HEK293T (cell line): Measurements from ENCODE around the gene NAIF1.

ENCODE experiments used
- CTCF ChIA-PET: fragments of 350-600 bp; formaldehyde crosslinking; extraction: SDS; loops from one replicate; lab custom pipeline; 2021; ENCODE audit warnings: antibody characterized with exemption, inconsistent platforms; lab: Yijun Ruan, JAX
- POLR2A ChIA-PET: fragments of 350-600 bp; formaldehyde crosslinking; extraction: SDS; loops from one replicate; lab custom pipeline; 2020; ENCODE audit warnings: antibody characterized with exemption, inconsistent platforms; lab: Yijun Ruan, JAX
- DNase-seq: peaks from one replicate; pipeline ENCODE4 v3.0.0; 2012; ENCODE audit warnings: mixed read lengths; ENCODE audit errors: extremely low spot score
- ARNT ChIP-seq: fragments of 450-650 bp; IDR thresholded peaks from 2 replicates; pipeline ENCODE4 v1.6.1; 2017; ENCODE audit warnings: mild to moderate bottlenecking
- BHLHE40 ChIP-seq: fragments of 450-650 bp; IDR thresholded peaks from 2 replicates; pipeline ENCODE4 v1.6.1; 2016; ENCODE audit warnings: mild to moderate bottlenecking, moderate library complexity, borderline replicate concordance
- CTBP1 ChIP-seq: fragments of 450-650 bp; IDR thresholded peaks from 2 replicates; pipeline ENCODE4 v1.6.1; 2016; ENCODE audit warnings: borderline replicate concordance
- ELF4 ChIP-seq: fragments of 450-650 bp; IDR thresholded peaks from 2 replicates; pipeline ENCODE4 v1.6.1; 2017; ENCODE audit warnings: antibody characterized with exemption
- FOXA1 ChIP-seq: fragments of 450-650 bp; IDR thresholded peaks from 2 replicates; pipeline ENCODE4 v1.6.1; 2016; ENCODE audit warnings: mild to moderate bottlenecking
- FOXK2 ChIP-seq: fragments of 450-650 bp; IDR thresholded peaks from 2 replicates; pipeline ENCODE4 v1.6.1; 2016; ENCODE audit warnings: mild to moderate bottlenecking
- FOXM1 ChIP-seq: fragments of 450-650 bp; IDR thresholded peaks from 2 replicates; pipeline ENCODE4 v1.6.1; 2017; ENCODE audit warnings: mild to moderate bottlenecking, borderline replicate concordance
- HDGF ChIP-seq: fragments of 450-650 bp; IDR thresholded peaks from 2 replicates; pipeline ENCODE4 v1.6.1; 2017; ENCODE audit warnings: antibody characterized with exemption, borderline replicate concordance
- L3MBTL2 ChIP-seq: fragments of 450-650 bp; conservative IDR thresholded peaks from 2 replicates; pipeline ENCODE4 v1.6.1; 2016; ENCODE audit warnings: mild to moderate bottlenecking
- LEF1 ChIP-seq: fragments of 450-650 bp; IDR thresholded peaks from 2 replicates; pipeline ENCODE4 v1.6.1; 2017; ENCODE audit warnings: mild to moderate bottlenecking, borderline replicate concordance
- NFRKB ChIP-seq: fragments of 450-650 bp; IDR thresholded peaks from 2 replicates; pipeline ENCODE4 v1.6.1; 2016; ENCODE audit warnings: mild to moderate bottlenecking, moderate library complexity
- PKNOX1 ChIP-seq: fragments of 450-650 bp; IDR thresholded peaks from 2 replicates; pipeline ENCODE4 v1.6.1; 2016
- SP1 ChIP-seq: fragments of 450-650 bp; IDR thresholded peaks from 2 replicates; pipeline ENCODE4 v1.6.1; 2017
- SUZ12 ChIP-seq: fragments of 450-650 bp; IDR thresholded peaks from 2 replicates; pipeline ENCODE4 v1.6.1; 2016; ENCODE audit warnings: mild to moderate bottlenecking
- TARDBP ChIP-seq: fragments of 450-650 bp; IDR thresholded peaks from 2 replicates; pipeline ENCODE4 v1.6.1; 2016
- ZNF384 ChIP-seq: fragments of 450-650 bp; IDR thresholded peaks from 2 replicates; pipeline ENCODE4 v1.6.1; 2016

NAIF1 gene

DNA sequence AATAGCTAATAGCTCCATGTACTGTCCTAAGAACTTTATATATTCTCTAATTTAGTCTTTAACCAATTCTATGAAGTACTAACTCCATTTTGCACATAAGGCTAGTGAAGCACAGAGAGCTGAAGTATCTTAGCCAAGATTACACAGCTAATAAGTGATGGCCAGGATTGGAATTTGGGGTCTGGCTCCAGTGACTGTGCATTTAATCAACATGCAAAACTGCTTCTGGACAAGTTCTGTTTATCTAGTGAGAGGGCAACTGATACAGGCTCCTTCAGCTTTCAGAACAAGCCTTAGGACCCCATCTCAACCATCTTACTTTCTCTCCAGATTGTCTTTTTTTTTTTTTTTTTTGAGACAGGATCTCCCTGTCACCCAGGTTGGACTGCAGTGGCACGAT lies 22.2 kb upstream of the NAIF1 start:
- TF ChIP-seq PKNOX1 = no peak
- no peak for TF ChIP-seq HDGF
- no peak for TF ChIP-seq ZNF384
- no peak for DNase-seq
- CTCF ChIA-PET = no interaction called here
- POLR2A ChIA-PET = no interaction called here

GRCh38 chr9:128088253-128088945 lies 21.3 kb upstream of the NAIF1 start:
- TF ChIP-seq FOXM1 (no peak), ARNT (no peak), CTBP1 (no peak), FOXK2 (no peak), NFRKB (no peak), SP1 (no peak), ELF4 (no peak), TARDBP (no peak), LEF1 (no peak), FOXA1 (no peak), L3MBTL2 (no peak), HDGF (no peak), BHLHE40 (no peak), ZNF384 (no peak), SUZ12 (no peak), PKNOX1 (no peak)
- no peak for DNase-seq
- POLR2A ChIA-PET = interaction anchor here (1.0 kb wide), 1 partner anchor 21 kb away, joined by 3 read pairs; the partner anchor contains the start of gene NAIF1
- CTCF ChIA-PET = interaction anchor here (0.6 kb wide), 1 partner anchor 117 kb away, joined by 4 read pairs; no protein-coding TSS in a partner anchor

DNA sequence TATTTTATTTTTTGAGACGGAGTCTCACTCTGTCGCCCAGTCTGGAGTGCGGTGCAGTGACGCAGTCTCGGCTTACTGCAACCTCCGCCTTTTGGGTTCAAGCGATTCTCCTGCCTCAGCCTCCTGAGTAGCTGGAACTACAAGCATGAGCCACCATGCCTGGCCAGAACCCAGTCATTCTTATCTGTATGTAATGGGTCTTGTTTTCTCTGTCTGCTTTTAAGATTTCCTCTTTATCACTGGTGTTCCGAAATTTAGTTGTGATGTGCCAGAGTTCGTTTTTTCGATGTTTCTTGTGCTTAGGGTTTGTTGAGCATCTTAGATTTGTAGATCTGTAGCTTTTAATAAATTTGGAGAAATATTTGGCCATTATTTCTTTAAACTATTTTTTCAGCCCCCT lies 20.1 kb upstream of the NAIF1 start:
- no peak for DNase-seq
- CTCF ChIA-PET = no interaction called here
- POLR2A ChIA-PET = interaction anchor here (1.0 kb wide), 1 partner anchor 20 kb away, joined by 3 read pairs; the partner anchor contains the start of gene NAIF1
- no peak for TF ChIP-seq SP1
- TF ChIP-seq L3MBTL2 = no peak
- TF ChIP-seq TARDBP = no peak
- no peak for TF ChIP-seq ELF4
- TF ChIP-seq ARNT = no peak
- TF ChIP-seq FOXK2 = no peak
- no peak for TF ChIP-seq FOXA1

DNA sequence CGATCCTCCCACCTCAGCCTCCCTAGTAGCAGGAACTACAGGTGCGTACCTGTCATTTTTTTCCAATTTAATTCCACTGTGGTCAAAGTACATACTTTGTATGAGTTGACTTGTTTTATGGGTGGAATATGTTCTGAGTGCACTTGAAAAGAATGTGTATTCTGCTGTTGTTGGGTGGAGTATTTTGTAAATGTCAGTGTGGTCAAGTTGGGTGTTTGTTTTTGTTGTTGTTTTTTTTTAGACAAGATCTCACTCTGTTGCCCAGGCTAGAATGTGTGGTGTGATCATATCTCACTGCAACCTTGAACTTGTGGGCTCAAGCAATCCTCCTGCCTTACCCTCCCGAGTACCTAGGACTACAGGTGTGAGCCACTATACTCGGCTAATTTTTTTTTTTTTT lies 18.8 kb upstream of the NAIF1 start:
- DNase-seq = no peak
- ChIA-PET CTCF (no interaction called here), POLR2A (no interaction called here)
- TF ChIP-seq CTBP1 = no peak
- no peak for TF ChIP-seq TARDBP
- no peak for TF ChIP-seq ARNT
- no peak for TF ChIP-seq SP1
- no peak for TF ChIP-seq LEF1
- no peak for TF ChIP-seq ELF4
- no peak for TF ChIP-seq PKNOX1
- TF ChIP-seq BHLHE40 = no peak
- no peak for TF ChIP-seq L3MBTL2
- no peak for TF ChIP-seq FOXK2
- no peak for TF ChIP-seq SUZ12
- no peak for TF ChIP-seq NFRKB
- TF ChIP-seq ZNF384 = no peak
- TF ChIP-seq FOXA1 = no peak
- TF ChIP-seq FOXM1 = no peak
- TF ChIP-seq HDGF = no peak

DNA sequence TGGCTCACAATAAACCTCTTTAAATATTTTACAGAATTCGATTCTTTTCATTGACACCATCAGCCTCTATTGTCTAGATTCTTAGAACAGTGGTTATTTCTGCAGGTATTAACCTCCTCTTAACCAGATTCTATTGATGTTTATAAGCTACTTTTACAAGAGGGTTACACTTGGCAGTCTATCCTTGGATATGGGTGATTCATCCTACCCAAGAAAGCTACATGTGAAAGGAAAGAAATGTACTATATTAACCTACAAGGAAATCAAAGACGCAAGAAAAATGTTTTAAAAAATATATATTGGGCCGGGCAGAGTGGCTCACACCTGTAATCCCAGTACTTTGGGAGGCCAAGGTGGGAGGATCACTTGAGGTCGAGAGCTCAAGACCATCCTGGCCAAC lies 17.6 kb upstream of the NAIF1 start:
- ChIA-PET CTCF (no interaction called here), POLR2A (no interaction called here)
- TF ChIP-seq L3MBTL2 (no peak), LEF1 (no peak), FOXM1 (no peak), CTBP1 (no peak), TARDBP (no peak), PKNOX1 (no peak), NFRKB (no peak), HDGF (no peak), ZNF384 (no peak), FOXK2 (no peak), BHLHE40 (no peak), FOXA1 (no peak), ARNT (no peak), ELF4 (no peak), SP1 (no peak), SUZ12 (no peak)
- DNase-seq = no peak

DNA sequence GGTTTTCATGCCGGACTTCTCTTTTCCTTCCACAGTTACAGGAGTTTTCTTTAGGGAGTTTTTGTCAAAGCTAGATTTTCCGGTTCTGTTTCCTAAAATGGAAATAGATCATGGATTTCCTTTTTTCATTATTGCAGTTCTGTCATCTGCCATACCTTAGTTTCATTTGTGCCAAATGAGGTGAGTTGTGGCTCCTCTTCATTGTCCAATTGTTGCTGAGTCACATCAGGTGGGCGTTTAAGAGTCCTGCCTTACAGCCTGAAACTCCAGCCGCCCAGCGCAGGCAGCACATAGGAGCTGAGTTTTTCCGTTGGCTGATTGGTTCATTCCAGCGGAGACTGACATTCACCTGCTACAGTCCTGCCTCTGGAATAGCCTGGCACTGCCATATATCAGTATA lies 15.0 kb upstream of the NAIF1 start:
- TF ChIP-seq CTBP1 (no peak), SUZ12 (no peak), ARNT (no peak), SP1 (no peak), PKNOX1 (no peak), TARDBP (no peak), FOXM1 (no peak), ELF4 (no peak), LEF1 (no peak), L3MBTL2 (no peak), HDGF (no peak)

More for the DNA sequence above, 15.0 kb upstream of the NAIF1 start:
- POLR2A ChIA-PET = interaction anchor here (0.8 to 1.5 kb wide), 2 partner anchors 9 to 16 kb away, joined by 3 to 4 read pairs; no protein-coding TSS in a partner anchor
- DNase-seq = no peak
- CTCF ChIA-PET = interaction anchor here (0.7 kb wide), 1 partner anchor 111 kb away, joined by 3 read pairs; no protein-coding TSS in a partner anchor
